HG02884 (cell line): ENCODE data around the gene ACTN2.

Experiments used
- ATAC-seq: cut with Tn5 transposase; IDR thresholded peaks from one replicate; pipeline ENCODE4 v1.9.1; 2021; ENCODE audit warnings: mild to moderate bottlenecking, moderate library complexity; ENCODE audit not compliant: unreplicated experiment

Gene ACTN2

DNA sequence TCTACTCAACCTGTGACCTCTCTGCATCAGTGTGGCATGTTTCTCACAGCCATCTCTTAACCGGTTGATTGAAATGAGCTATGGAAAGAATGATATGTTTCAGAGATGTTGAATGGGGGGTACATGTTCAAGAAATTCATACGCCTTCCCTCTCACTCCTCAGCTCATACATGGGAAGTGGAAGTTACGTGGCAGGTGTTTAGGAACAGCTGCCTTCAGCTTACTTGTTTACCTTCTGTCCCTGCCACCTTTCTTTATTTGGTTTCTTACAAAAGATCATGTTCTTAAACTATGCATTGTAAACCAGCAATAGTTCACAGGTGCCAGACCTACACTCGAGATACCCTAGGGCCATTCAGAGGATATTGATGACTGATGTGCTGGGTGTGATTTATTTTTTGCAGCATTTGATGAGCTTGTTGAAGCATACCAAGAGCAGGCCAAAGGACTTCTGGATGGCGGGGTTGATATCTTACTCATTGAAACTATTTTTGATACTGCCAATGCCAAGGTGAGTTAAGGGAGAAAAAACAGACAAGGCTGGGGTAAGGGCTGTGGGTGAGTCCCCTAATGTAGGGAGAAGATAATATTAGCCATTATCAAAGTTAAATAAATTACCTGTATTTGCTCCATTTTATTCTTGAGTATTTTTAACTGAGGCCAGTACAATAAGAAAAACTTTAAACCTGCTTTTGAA lies 126.2 kb downstream of the ACTN2 start:
- ATAC-seq: no peak
